ENCODE results near the gene RBMS1.

GRCh38 chr2:160486341-160486740 is 7.3 kb downstream of the RBMS1 start:
- TF ChIP-seq CTCF (conservative IDR thresholded peaks at IDR 0.05; ENCODE audit: low read length) (no peak), EZH2phosphoT487 (IDR thresholded peaks at IDR 0.05; ENCODE audit: borderline replicate concordance) (no peak)
